Transverse colon (tissue), 4 donors: Measurements from ENCODE around the gene BLTP3A. TPM values are rescaled to one million over a fixed set of nuclear protein-coding genes. Genes with fewer than 3 reads are reported as not detected.
"Not testable (repeated sequence)": the region's sequence is repeated elsewhere in the genome, so short reads cannot be mapped to it uniquely, and the experiment has no call there.

Source experiments
- DNase-seq: peaks from one replicate; pipeline ENCODE4 v3.0.0-alpha.2; 2019
- H3K27ac ChIP-seq, 4 donors: fragments of 200-600 bp; sonication (generic); 2 replicates each; pipeline ENCODE4 v1.5.1; 2016 to 2018; ENCODE audit warnings: inconsistent platforms in 4 of 4
- H3K27me3 ChIP-seq: fragments of 200-600 bp; sonication (generic); 2 replicates; pipeline ENCODE4 v1.5.1; 2017; ENCODE audit warnings: inconsistent platforms
- H3K36me3 ChIP-seq, 4 donors: fragments of 200-600 bp; sonication (generic); 2 replicates each; pipeline ENCODE4 v1.5.1; 2017 to 2019; ENCODE audit warnings: inconsistent platforms in 4 of 4
- H3K4me1 ChIP-seq, 4 donors: fragments of 200-600 bp; sonication (generic); 2 replicates each; pipeline ENCODE4 v1.5.1; 2017 to 2020; ENCODE audit warnings: inconsistent platforms in 4 of 4
- H3K4me3 ChIP-seq, 4 donors: fragments of 200-600 bp; sonication (generic); 1 replicate in 1 of 4; 2 replicates in 3 of 4; pipeline versions ENCODE4 v1.5.1 to v1.6.1; 2017 to 2019; ENCODE audit warnings: inconsistent platforms in 4 of 4
- H3K9me3 ChIP-seq, 2 donors: fragments of 200-600 bp; sonication (generic); 2 replicates each; pipeline ENCODE4 v1.5.1; 2017 to 2019; ENCODE audit warnings: inconsistent platforms in 2 of 2
- CTCF ChIP-seq, 5 experiments: fragments of 200-600 bp in 3 of 5; fragments of 450-650 bp in 2 of 5; sonication (generic) in 3 of 5; IDR thresholded peaks; 1 replicate in 2 of 5; 2 replicates in 3 of 5; pipeline ENCODE4 v1.5.1; 2016 to 2017; ENCODE audit warnings: antibody characterized with exemption in 5 of 5, inconsistent platforms in 3 of 5, mild to moderate bottlenecking in 2 of 5, moderate library complexity in 1 of 5
- EP300 ChIP-seq: sonication (generic); formaldehyde crosslinking; IDR thresholded peaks from one replicate; pipeline ENCODE4 v1.6.1; 2017; ENCODE audit warnings: antibody characterized with exemption, low read depth
- POLR2A ChIP-seq: fragments of 450-650 bp; IDR thresholded peaks from one replicate; pipeline ENCODE4 v1.6.1; 2016; ENCODE audit warnings: antibody characterized with exemption, mild to moderate bottlenecking, moderate library complexity
- POLR2AphosphoS5 ChIP-seq, 3 donors: sonication (generic); formaldehyde crosslinking; IDR thresholded peaks; one replicate each; pipeline ENCODE4 v1.6.1; 2016; ENCODE audit warnings: antibody characterized with exemption in 3 of 3
- WGBS, 2 donors: methylation state at CpG; one replicate each; pipeline ENCODE4 v1.1.5; 2018; ENCODE audit warnings: low coverage in 1 of 2; 5-methylcytosine and 5-hydroxymethylcytosine counted together
- in situ Hi-C, 4 donors: fragments of 200-750 bp; cut with MboI; loops; one replicate each; pipeline versions ENCODE4 v1.15.0 to v1.15.1; 2017; ENCODE audit warnings: low sequenced_read_pairs in 3 of 4, low pct_ligation_motif_present in 1 of 4, low pct_unique_long_range_greater_than_20kb in 1 of 4
- intact Hi-C: fragments of 100-400 bp; cut with DNase I; formaldehyde crosslinking; loops from one replicate; pipeline ENCODE4 v1.15.1; 2023; ENCODE audit warnings: low total_unique reads
- total RNA-seq, 4 donors: library from RNA; depleted of rRNA; stranded (reverse); fragments of >200 nt; gene quantifications; one replicate each; pipeline ENCODE4 v1.1.0, GENCODE V29; 2016

Gene BLTP3A
- total RNA-seq, 4 donors from 2014 or later, result 7.4 to 13.1 (median 9.9) TPM

- no peak for DNase-seq
- intact Hi-C loops (no loop called here), in situ Hi-C loops (no loop called here)
- no peaks in the 10 kb centered on the region for H3K4me1 ChIP-seq
- no peaks in the 10 kb centered on the region for H3K9me3 ChIP-seq
- 84 to 93% methylated on average over 4 of the region's 4 CpGs for WGBS, 2 donors
- peak overlapping the region in 1 of 4 donors; percentile 40 for H3K27ac ChIP-seq
- H3K36me3 ChIP-seq, result peaks cover 0 to 50% (median 17%) of the 10 kb centered on the region in 4 donors
- TF ChIP-seq CTCF (IDR thresholded peaks at IDR 0.05) (no peak), EP300 (no peak), POLR2A (no peak)
- no peaks in the 10 kb centered on the region for H3K27me3 ChIP-seq
- H3K4me3 ChIP-seq, result no peak overlapping the region
Measured at GRCh38 chr6:34772940-34773339, 18.9 kb upstream of the BLTP3A start.

GRCh38 chr6:34773916-34774315 is 18.0 kb upstream of the BLTP3A start:
- Histone ChIP-seq H3K27me3 (no peaks in the 10 kb centered on the region), H3K4me3 (no peak overlapping the region), H3K9me3 (no peaks in the 10 kb centered on the region), H3K36me3 (peaks cover 0 to 41% (median 12%) of the 10 kb centered on the region in 4 donors), H3K4me1 (no peaks in the 10 kb centered on the region), H3K27ac (peak overlapping the region in 1 of 4 donors; percentile 40)
- 78 to 80% methylated on average over 1 to 4 of the region's 4 CpGs for WGBS, 2 donors
- TF ChIP-seq CTCF (IDR thresholded peaks at IDR 0.05) (no peak), POLR2AphosphoS5 (IDR thresholded peaks at IDR 0.05) (no peak), EP300 (no peak), POLR2A (no peak)
- in situ Hi-C loops (no loop called here), intact Hi-C loops (no loop called here)
- no peak for DNase-seq

GRCh38 chr6:34774967-34775366 is 16.9 kb upstream of the BLTP3A start:
- Histone ChIP-seq H3K4me3 (no peak overlapping the region), H3K27ac (no peak overlapping the region), H3K9me3 (no peaks in the 10 kb centered on the region), H3K27me3 (no peaks in the 10 kb centered on the region), H3K4me1 (no peaks in the 10 kb centered on the region), H3K36me3 (peaks cover 0 to 33% (median 9%) of the 10 kb centered on the region in 4 donors)
- no peak for DNase-seq
- 97% methylated on average over 2 of the region's 2 CpGs; no CpG with 5 or more reads in 1 of the 2 donors for WGBS, 2 donors
- intact Hi-C loops (no loop called here), in situ Hi-C loops (no loop called here)
- no peak for TF ChIP-seq EP300
- no peak for TF ChIP-seq POLR2A
- no peak for TF ChIP-seq POLR2AphosphoS5 (IDR thresholded peaks at IDR 0.05)
- TF ChIP-seq CTCF (IDR thresholded peaks at IDR 0.05), result no peak

GRCh38 chr6:34785375-34785774 is 6.5 kb upstream of the BLTP3A start:
- DNase-seq, H3K9me3 ChIP-seq, H3K27ac ChIP-seq, intact Hi-C loops, H3K4me3 ChIP-seq, H3K27me3 ChIP-seq, H3K4me1 ChIP-seq, in situ Hi-C loops, H3K36me3 ChIP-seq: not testable (repeated sequence)
- 87 to 100% methylated on average over 4 to 9 of the region's 9 CpGs for WGBS, 2 donors

- H3K27ac ChIP-seq, intact Hi-C loops, DNase-seq, in situ Hi-C loops, H3K9me3 ChIP-seq, H3K27me3 ChIP-seq, H3K4me3 ChIP-seq, H3K4me1 ChIP-seq, H3K36me3 ChIP-seq: not testable (repeated sequence)
- 74 to 93% methylated on average over 2 of the region's 2 CpGs for WGBS, 2 donors
Measured at GRCh38 chr6:34787152-34787551, 4.7 kb upstream of the BLTP3A start.
